Fibroblast of the aortic adventitia (primary cell): ENCODE measurements around the gene SPRED2. TPM values are rescaled to one million over a fixed set of nuclear protein-coding genes. Genes with fewer than 3 reads are reported as not detected.
A peak's percentile ranks its signal among the peaks of the same experiment; 100 is the strongest.

Experiments
- DNase-seq: peaks from one replicate; pipeline ENCODE4 v3.0.0-alpha.2; 2010; ENCODE audit warnings: low read depth
- H3K4me3 ChIP-seq: 2 replicates; pipeline ENCODE4 v1.5.1; 2011; ENCODE audit warnings: low read depth, mild to moderate bottlenecking, control low read depth, low read length, moderate library complexity
- total RNA-seq: library from RNA; depleted of rRNA; stranded (reverse); fragments of >200 nt; gene quantifications from 2 replicates; pipeline ENCODE4 v1.2.3, GENCODE V29; 2012; ENCODE audit warnings: low replicate concordance
- TF ChIP-seq, protein P1 (sequence below): IDR thresholded peaks from 2 replicates; pipeline ENCODE4 v1.5.1; 2011; ENCODE audit warnings: mild to moderate bottlenecking, low read length, control low read depth, inconsistent platforms; ENCODE audit not compliant: insufficient read depth

Gene SPRED2
- total RNA-seq, 1 donor, result 20.6 TPM

GRCh38 chr2:65388596-65389390 is 43.6 kb downstream of the SPRED2 start:
- no peak for DNase-seq
- TF ChIP-seq, protein P1, sequence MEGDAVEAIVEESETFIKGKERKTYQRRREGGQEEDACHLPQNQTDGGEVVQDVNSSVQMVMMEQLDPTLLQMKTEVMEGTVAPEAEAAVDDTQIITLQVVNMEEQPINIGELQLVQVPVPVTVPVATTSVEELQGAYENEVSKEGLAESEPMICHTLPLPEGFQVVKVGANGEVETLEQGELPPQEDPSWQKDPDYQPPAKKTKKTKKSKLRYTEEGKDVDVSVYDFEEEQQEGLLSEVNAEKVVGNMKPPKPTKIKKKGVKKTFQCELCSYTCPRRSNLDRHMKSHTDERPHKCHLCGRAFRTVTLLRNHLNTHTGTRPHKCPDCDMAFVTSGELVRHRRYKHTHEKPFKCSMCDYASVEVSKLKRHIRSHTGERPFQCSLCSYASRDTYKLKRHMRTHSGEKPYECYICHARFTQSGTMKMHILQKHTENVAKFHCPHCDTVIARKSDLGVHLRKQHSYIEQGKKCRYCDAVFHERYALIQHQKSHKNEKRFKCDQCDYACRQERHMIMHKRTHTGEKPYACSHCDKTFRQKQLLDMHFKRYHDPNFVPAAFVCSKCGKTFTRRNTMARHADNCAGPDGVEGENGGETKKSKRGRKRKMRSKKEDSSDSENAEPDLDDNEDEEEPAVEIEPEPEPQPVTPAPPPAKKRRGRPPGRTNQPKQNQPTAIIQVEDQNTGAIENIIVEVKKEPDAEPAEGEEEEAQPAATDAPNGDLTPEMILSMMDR, result no peak
- no peak overlapping the region for H3K4me3 ChIP-seq

GRCh38 chr2:65388051-65388531 is 44.3 kb downstream of the SPRED2 start:
- no peak overlapping the region for H3K4me3 ChIP-seq
- no peak for DNase-seq
- TF ChIP-seq, protein P1, result no peak

DNA sequence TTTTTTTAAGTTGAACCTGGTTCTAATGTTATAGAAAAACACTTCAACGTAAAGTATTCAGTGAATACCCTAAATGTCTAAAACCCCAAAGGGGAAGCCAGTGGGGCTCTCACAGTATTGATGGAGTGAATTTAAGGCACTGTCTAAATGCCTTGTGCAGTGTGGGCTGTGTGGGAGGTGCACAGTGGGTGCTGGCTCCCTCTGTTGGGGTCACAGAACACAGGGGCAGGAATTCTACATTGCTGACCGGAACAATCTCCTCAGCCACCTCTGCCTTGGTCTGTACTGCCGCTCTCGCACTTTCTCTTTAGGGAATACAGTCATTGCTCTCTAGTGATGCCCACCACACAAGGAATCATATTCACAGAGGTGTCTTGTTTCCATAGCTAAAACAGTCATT is 45.4 kb downstream of the SPRED2 start:
- H3K4me3 ChIP-seq, result no peak overlapping the region
- TF ChIP-seq, protein P1, result no peak
- DNase-seq, result no peak

DNA sequence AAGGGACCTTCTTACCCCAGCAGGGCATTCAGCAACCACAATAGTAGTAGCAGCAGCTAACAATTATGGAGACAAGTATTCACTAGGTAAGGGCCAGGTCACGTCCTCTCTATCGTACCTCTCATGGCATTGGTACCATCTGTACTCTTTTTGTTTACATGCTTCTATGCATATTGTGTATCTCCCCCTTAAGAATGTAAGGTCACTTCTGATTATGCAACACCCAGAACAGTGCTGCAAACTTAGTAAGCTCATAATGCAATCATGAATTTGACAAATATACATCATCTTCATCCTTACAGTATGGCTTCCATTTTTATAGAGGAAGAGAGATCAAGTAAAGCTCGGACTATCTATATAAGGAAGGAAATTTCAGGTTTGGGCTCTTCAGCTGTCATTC is 46.1 kb downstream of the SPRED2 start:
- DNase-seq, result no peak
- TF ChIP-seq, protein P1, result no peak
- no peak overlapping the region for H3K4me3 ChIP-seq

- TF ChIP-seq, protein P1, result no peak
- no peak overlapping the region for H3K4me3 ChIP-seq
- peak; percentile 79 for DNase-seq
Measured at GRCh38 chr2:65383541-65384488, 48.6 kb downstream of the SPRED2 start.

- TF ChIP-seq, protein P1, result no peak
- DNase-seq, result peak; percentile 89
- H3K4me3 ChIP-seq, result no peak overlapping the region
Measured at GRCh38 chr2:65382776-65383357, 49.5 kb downstream of the SPRED2 start.
